HCT116 (cell line): ENCODE data around the gene TRIM65. TPM values are rescaled to one million over a fixed set of nuclear protein-coding genes. Genes with fewer than 3 reads are reported as not detected.
A peak's percentile ranks its signal among the peaks of the same experiment; 100 is the strongest.

Experiments
- ATAC-seq: fragments of 200-7000 bp; cut with Tn5 transposase; 2 replicates; pipeline ENCODE4 v1.9.1; 2020; ENCODE audit warnings: mild to moderate bottlenecking, moderate library complexity
- BruUV-seq: library from RNA; stranded (reverse); fragments of 400-500 nt; replicated peaks from 2 replicates; lab custom pipeline; 2021; lab: Mats Ljungman, UMichigan
- CTCF ChIA-PET: fragments of 300-600 bp; sonication (Branson Sonifier 250); formaldehyde crosslinking; loops from one replicate; lab custom pipeline; 2021; ENCODE audit warnings: antibody characterized with exemption; lab: Charles Lee
- POLR2A ChIA-PET: fragments of 300-600, 350-600 bp; sonication (Branson Sonifier 250); formaldehyde crosslinking; loops from one replicate; lab custom pipeline; 2021; ENCODE audit warnings: antibody characterized with exemption; lab: Charles Lee
- RAD21 ChIA-PET, 2 experiments: fragments of 300-600 bp; sonication (Branson Sonifier 250); formaldehyde crosslinking; loops; one replicate each; lab custom pipeline; 2023; ENCODE audit warnings: low total read pairs in 2 of 2; ENCODE audit not compliant: uncharacterized antibody in 2 of 2, unreplicated experiment in 2 of 2, low non-redundant PET in 1 of 2; lab: Charles Lee
- DNase-seq: peaks from one replicate; pipeline ENCODE4 v3.0.0-alpha.2; 2010; ENCODE audit warnings: low read depth, low spot score
- H2AFZ ChIP-seq: fragments of 200-600 bp; shearing (Covaris generic), sonication (generic); 2 replicates; pipeline ENCODE4 v1.6.1; 2017; ENCODE audit warnings: low read depth, mixed run types, mixed read lengths, antibody characterized with exemption, low read length; ENCODE audit not compliant: poor library complexity, severe bottlenecking
- H3K27ac ChIP-seq: 2 replicates; pipeline ENCODE4 v1.5.1; 2012; ENCODE audit warnings: low read depth, low read length
- H3K27me3 ChIP-seq: fragments of 200-600 bp; sonication (generic); 2 replicates; pipeline ENCODE4 v1.6.1; 2016; ENCODE audit warnings: mixed run types, low read length, mixed read lengths; ENCODE audit not compliant: insufficient read depth
- H3K36me3 ChIP-seq, 2 experiments: fragments of 200-500 bp in 1 of 2; fragments of 200-600 bp in 1 of 2; sonication (Bioruptor generic) in 1 of 2; sonication (generic) in 1 of 2; 2 replicates each; pipeline versions ENCODE4 v1.5.1 to v1.6.1; 2014 to 2016; ENCODE audit warnings: low read length in 2 of 2, inconsistent platforms in 1 of 2, mixed read lengths in 1 of 2, mixed run types in 1 of 2; ENCODE audit not compliant: insufficient read depth in 2 of 2, control insufficient read depth in 1 of 2
- H3K4me1 ChIP-seq, 2 experiments: fragments of 200-600 bp in 1 of 2; sonication (generic) in 1 of 2; 2 replicates each; pipeline versions ENCODE4 v1.5.1 to v1.6.1; 2012 to 2017; ENCODE audit warnings: low read length in 2 of 2, inconsistent platforms in 1 of 2, mild to moderate bottlenecking in 1 of 2, mixed read lengths in 1 of 2, mixed run types in 1 of 2, moderate library complexity in 1 of 2; ENCODE audit not compliant: insufficient read depth in 2 of 2, control insufficient read depth in 1 of 2
- H3K4me2 ChIP-seq: fragments of 200-600 bp; sonication (generic); 2 replicates; pipeline ENCODE4 v1.6.1; 2017; ENCODE audit warnings: mixed run types, low read length, mixed read lengths
- H3K4me3 ChIP-seq, 2 experiments: fragments of 200-600 bp in 1 of 2; sonication (generic) in 1 of 2; replicated peaks in 1 of 2; 2 replicates each; pipeline ENCODE4 v1.5.1; 2011 to 2016; ENCODE audit warnings: low read length in 2 of 2, control low read depth in 1 of 2, low read depth in 1 of 2, mild to moderate bottlenecking in 1 of 2, mixed read lengths in 1 of 2, mixed run types in 1 of 2
- H3K79me2 ChIP-seq: fragments of 200-600 bp; sonication (generic); 2 replicates; pipeline ENCODE4 v1.6.1; 2017; ENCODE audit warnings: mild to moderate bottlenecking, mixed run types, low read length, moderate library complexity, mixed read lengths; ENCODE audit not compliant: insufficient read depth
- H3K9ac ChIP-seq: fragments of 200-600 bp; sonication (generic); 2 replicates; pipeline ENCODE4 v1.6.1; 2016; ENCODE audit warnings: low read length, mixed read lengths
- H3K9me2 ChIP-seq: fragments of 200-600 bp; sonication (generic), shearing (Covaris generic); 2 replicates; pipeline ENCODE4 v1.6.1; 2017; ENCODE audit warnings: mixed run types, mild to moderate bottlenecking, moderate library complexity; ENCODE audit not compliant: insufficient read depth
- H3K9me3 ChIP-seq, 2 experiments: fragments of 200-500 bp in 1 of 2; fragments of 200-600 bp in 1 of 2; sonication (Bioruptor generic) in 1 of 2; sonication (generic) in 1 of 2; 2 replicates each; pipeline ENCODE4 v1.6.1; 2014 to 2017; ENCODE audit warnings: low read length in 2 of 2, mixed read lengths in 2 of 2, inconsistent platforms in 1 of 2, low read depth in 1 of 2, mild to moderate bottlenecking in 1 of 2, mixed run types in 1 of 2, moderate library complexity in 1 of 2; ENCODE audit not compliant: control insufficient read depth in 1 of 2, insufficient read depth in 1 of 2
- H4K20me1 ChIP-seq: fragments of 200-600 bp; sonication (generic), shearing (Covaris generic); 2 replicates; pipeline ENCODE4 v1.6.1; 2017; ENCODE audit warnings: mixed run types, mild to moderate bottlenecking, moderate library complexity; ENCODE audit not compliant: insufficient read depth
- CBX3 ChIP-seq: IDR thresholded peaks from 2 replicates; pipeline ENCODE4 v1.6.1; 2012; ENCODE audit warnings: low read depth
- ELF1 ChIP-seq: IDR thresholded peaks from 2 replicates; pipeline ENCODE4 v1.6.1; 2012; ENCODE audit warnings: low read depth, borderline replicate concordance
- EZH2 ChIP-seq: fragments of 200-600 bp; sonication (generic); IDR thresholded peaks from 2 replicates; pipeline ENCODE4 v1.6.1; 2017; ENCODE audit warnings: antibody characterized with exemption, mixed run types
- FOSL1 ChIP-seq: IDR thresholded peaks from 2 replicates; pipeline ENCODE4 v1.6.1; 2012; ENCODE audit warnings: low read depth
- JUND ChIP-seq: IDR thresholded peaks from 2 replicates; pipeline ENCODE4 v1.6.1; 2012
- MAX ChIP-seq: IDR thresholded peaks from 2 replicates; pipeline ENCODE4 v1.6.1; 2012
- POLR2A ChIP-seq: IDR thresholded peaks from 2 replicates; pipeline ENCODE4 v1.7.0; 2011; ENCODE audit warnings: borderline replicate concordance; ENCODE audit not compliant: insufficient read depth, insufficient read length; ENCODE audit errors: extremely low read depth
- SRF ChIP-seq: IDR thresholded peaks from 2 replicates; pipeline ENCODE4 v1.6.1; 2012; ENCODE audit warnings: low read depth
- TCF7L2 ChIP-seq: IDR thresholded peaks from 2 replicates; pipeline ENCODE4 v1.7.0; 2011; ENCODE audit warnings: borderline replicate concordance, inconsistent platforms; ENCODE audit not compliant: insufficient read depth, insufficient read length; ENCODE audit errors: extremely low read depth
- ZNF274 ChIP-seq: fragments of 200-500 bp; sonication (Bioruptor generic); IDR thresholded peaks from 2 replicates; pipeline ENCODE4 v1.6.1; 2014; ENCODE audit warnings: mild to moderate bottlenecking, low read depth, low read length, inconsistent platforms
- intact Hi-C: fragments of 100-400 bp; cut with micrococcal nuclease; formaldehyde crosslinking; loops from 2 replicates; pipeline ENCODE4 v1.10.0; 2022
- total RNA-seq: library from RNA; stranded (reverse); gene quantifications from one replicate; pipeline ENCODE4 v1.2.1, GENCODE V29; 2021; ENCODE audit not compliant: unreplicated experiment
- TF ChIP-seq, protein P1 (sequence below): IDR thresholded peaks from 2 replicates; pipeline ENCODE4 v1.6.1; 2012

Gene TRIM65
- total RNA-seq, 1 experiment from 2014 or later: 53.0 TPM

DNA sequence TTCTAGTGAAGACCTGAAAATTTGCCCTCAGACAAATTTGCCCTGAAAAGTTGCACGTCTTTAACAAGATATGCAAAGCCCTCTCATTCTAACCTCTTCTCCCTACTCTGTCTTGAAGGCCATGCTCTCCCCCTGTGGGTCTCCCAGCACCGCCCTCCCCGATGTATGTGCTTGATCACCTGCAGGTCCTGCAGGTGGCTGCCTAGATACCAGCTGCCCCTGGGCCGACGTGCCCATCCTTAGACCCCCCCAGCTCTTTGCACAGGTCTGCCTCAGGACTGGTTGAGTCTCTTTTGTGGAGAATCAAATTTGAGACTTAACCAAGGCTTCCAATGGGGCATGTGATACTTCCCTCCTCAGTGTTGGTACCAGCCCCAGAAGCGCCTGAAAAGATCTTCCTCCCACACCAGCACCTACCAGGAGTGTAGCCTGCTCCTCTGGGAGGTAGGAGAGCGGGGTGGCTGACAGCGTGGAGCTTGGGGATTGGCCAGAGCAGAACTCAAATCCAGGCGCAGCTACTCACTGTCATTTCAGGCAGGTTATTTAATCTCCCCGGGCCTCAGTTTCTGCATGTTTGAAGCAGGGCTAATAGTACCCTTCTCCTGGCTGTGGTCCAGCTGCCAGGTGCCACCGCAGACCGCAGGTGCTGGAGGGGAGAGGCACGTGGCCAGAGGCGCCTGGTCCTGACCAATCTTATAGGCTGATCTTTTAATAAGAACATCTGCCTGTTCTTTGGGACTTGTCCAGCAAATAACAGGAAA, 12.5 kb upstream of the TRIM65 start:
- DNase-seq (no peak), ATAC-seq (no peak)

GRCh38 chr17:75908201-75908600, 11.4 kb upstream of the TRIM65 start:
- Histone ChIP-seq H3K4me1 (peaks cover 20 to 31% of the 10 kb centered on the region in 2 experiments), H3K79me2 (peaks cover 13% of the 10 kb centered on the region), H2AFZ (no peak overlapping the region), H3K9ac (no peak overlapping the region), H3K9me3 (no peaks in the 10 kb centered on the region), H3K27me3 (no peaks in the 10 kb centered on the region), H3K27ac (no peak overlapping the region), H3K36me3 (no peaks in the 10 kb centered on the region), H3K4me3 (no peak overlapping the region), H4K20me1 (no peaks in the 10 kb centered on the region), H3K4me2 (peak overlapping the region; percentile 43), H3K9me2 (no peaks in the 10 kb centered on the region)
- no peak for ATAC-seq
- ChIA-PET CTCF (interaction anchor here (1.2 kb wide), 1 partner anchor 9 kb away, joined by 3 read pairs; no protein-coding TSS in a partner anchor), RAD21 (no interaction called here), POLR2A (no interaction called here)
- intact Hi-C loops: loop anchor here (10.0 kb wide), 1 partner anchor 197 kb away; the partner anchor contains the start of gene EXOC7
- BruUV-seq: no TSS peak
- DNase-seq: no peak
- TF ChIP-seq SRF (no peak), TCF7L2 (no peak), MAX (no peak), ELF1 (no peak), EZH2 (no peak), ZNF274 (no peak), FOSL1 (no peak), POLR2A (no peak), JUND (no peak)
- TF ChIP-seq, protein P1, sequence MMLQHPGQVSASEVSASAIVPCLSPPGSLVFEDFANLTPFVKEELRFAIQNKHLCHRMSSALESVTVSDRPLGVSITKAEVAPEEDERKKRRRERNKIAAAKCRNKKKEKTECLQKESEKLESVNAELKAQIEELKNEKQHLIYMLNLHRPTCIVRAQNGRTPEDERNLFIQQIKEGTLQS: no peak

More for the DNA sequence above, 12.5 kb upstream of the TRIM65 start:
- no peaks in the 10 kb centered on the region for H3K9me3 ChIP-seq
- no peak overlapping the region for H3K4me2 ChIP-seq
- POLR2A ChIA-PET: no interaction called here
- no peak overlapping the region for H3K4me3 ChIP-seq
- H3K79me2 ChIP-seq: peaks cover 3% of the 10 kb centered on the region
- H3K4me1 ChIP-seq: peaks cover 15 to 23% of the 10 kb centered on the region in 2 experiments
- no peaks in the 10 kb centered on the region for H3K36me3 ChIP-seq
- H4K20me1 ChIP-seq: no peaks in the 10 kb centered on the region
- H2AFZ ChIP-seq: no peak overlapping the region
- H3K9ac ChIP-seq: no peak overlapping the region
- no peaks in the 10 kb centered on the region for H3K27me3 ChIP-seq
- intact Hi-C loops: loop anchor here (10.0 kb wide), 1 partner anchor 196 kb away; the partner anchor contains the start of gene EXOC7
- H3K9me2 ChIP-seq: no peaks in the 10 kb centered on the region
- RAD21 ChIA-PET: no interaction called here
- no peak for TF ChIP-seq JUND
- TF ChIP-seq, protein P1: no peak
- TF ChIP-seq CBX3: no peak
- no TSS peak for BruUV-seq
- CTCF ChIA-PET: interaction anchor here (0.8 to 1.2 kb wide), 3 partner anchors 8 to 97 kb away, joined by 3 to 5 read pairs (median 3); no protein-coding TSS in a partner anchor
- H3K27ac ChIP-seq: no peak overlapping the region
